Loucy (cell line): Measurements from ENCODE around the gene CRX.
"Not testable (repeated sequence)": the region's sequence is repeated elsewhere in the genome, so short reads cannot be mapped to it uniquely, and the experiment has no call there.

ENCODE experiments used
- H2AFZ ChIP-seq: fragments of 200-600 bp; sonication (generic); 2 replicates; pipeline ENCODE4 v1.6.0; 2016; ENCODE audit warnings: antibody characterized with exemption, mild to moderate bottlenecking, low read length, moderate library complexity
- H3F3A ChIP-seq: fragments of 200-600 bp; 2 replicates; pipeline ENCODE4 v1.6.0; 2016; ENCODE audit warnings: antibody characterized with exemption, low read depth, mild to moderate bottlenecking
- H3K27me3 ChIP-seq: fragments of 200-600 bp; sonication (generic); 2 replicates; pipeline ENCODE4 v1.6.1; 2014; ENCODE audit warnings: low read length, mild to moderate bottlenecking; ENCODE audit not compliant: insufficient read depth, poor library complexity, severe bottlenecking
- H3K36me3 ChIP-seq: fragments of 200-600 bp; sonication (generic); 2 replicates; pipeline ENCODE4 v1.6.1; 2016; ENCODE audit warnings: low read length; ENCODE audit not compliant: insufficient read depth
- H3K4me1 ChIP-seq: fragments of 200-600 bp; sonication (generic); 2 replicates; pipeline ENCODE4 v1.5.1; 2014; ENCODE audit warnings: low read length, mild to moderate bottlenecking; ENCODE audit not compliant: insufficient read depth, poor library complexity, severe bottlenecking
- H3K4me2 ChIP-seq: fragments of 200-600 bp; sonication (generic); 2 replicates; pipeline ENCODE4 v1.6.0; 2014; ENCODE audit warnings: antibody characterized with exemption, low read length, low read depth, mild to moderate bottlenecking; ENCODE audit not compliant: poor library complexity, severe bottlenecking
- H3K4me3 ChIP-seq: fragments of 200-600 bp; sonication (generic); 2 replicates; pipeline ENCODE4 v1.5.1; 2014; ENCODE audit warnings: low read length, mild to moderate bottlenecking, mixed read lengths; ENCODE audit not compliant: poor library complexity, severe bottlenecking
- H3K79me2 ChIP-seq: fragments of 200-600 bp; sonication (generic); 2 replicates; pipeline ENCODE4 v1.6.1; 2014; ENCODE audit warnings: low read length; ENCODE audit not compliant: insufficient read depth
- H3K9ac ChIP-seq: fragments of 200-600 bp; sonication (generic); 2 replicates; pipeline ENCODE4 v1.6.0; 2014; ENCODE audit warnings: mild to moderate bottlenecking, low read depth, low read length, moderate library complexity; ENCODE audit not compliant: poor library complexity, severe bottlenecking
- H3K9me2 ChIP-seq: fragments of 200-600 bp; sonication (generic); replicated peaks from 2 replicates; pipeline ENCODE4 v1.6.1; 2016; ENCODE audit warnings: low read depth, low read length, mixed read lengths
- H3K9me3 ChIP-seq: fragments of 200-600 bp; sonication (generic); 2 replicates; pipeline ENCODE4 v1.6.1; 2014; ENCODE audit warnings: mild to moderate bottlenecking, antibody characterized with exemption, low read length, low read depth; ENCODE audit not compliant: insufficient read depth
- H4K20me1 ChIP-seq: fragments of 200-600 bp; sonication (generic); 2 replicates; pipeline ENCODE4 v1.6.0; 2014; ENCODE audit warnings: antibody characterized with exemption, low read length, mild to moderate bottlenecking; ENCODE audit not compliant: insufficient read depth, poor library complexity, severe bottlenecking
- EZH2phosphoT487 ChIP-seq: fragments of 200-600 bp; IDR thresholded peaks from 2 replicates; pipeline ENCODE4 v1.6.1; 2018; ENCODE audit warnings: antibody characterized with exemption, mild to moderate bottlenecking, moderate library complexity, borderline replicate concordance
- TF ChIP-seq, protein P1 (sequence below): fragments of 200-600 bp; sonication (generic); conservative IDR thresholded peaks from 2 replicates; pipeline ENCODE4 v1.5.1; 2014; ENCODE audit warnings: mild to moderate bottlenecking, antibody characterized with exemption, low read length

The CRX gene

DNA sequence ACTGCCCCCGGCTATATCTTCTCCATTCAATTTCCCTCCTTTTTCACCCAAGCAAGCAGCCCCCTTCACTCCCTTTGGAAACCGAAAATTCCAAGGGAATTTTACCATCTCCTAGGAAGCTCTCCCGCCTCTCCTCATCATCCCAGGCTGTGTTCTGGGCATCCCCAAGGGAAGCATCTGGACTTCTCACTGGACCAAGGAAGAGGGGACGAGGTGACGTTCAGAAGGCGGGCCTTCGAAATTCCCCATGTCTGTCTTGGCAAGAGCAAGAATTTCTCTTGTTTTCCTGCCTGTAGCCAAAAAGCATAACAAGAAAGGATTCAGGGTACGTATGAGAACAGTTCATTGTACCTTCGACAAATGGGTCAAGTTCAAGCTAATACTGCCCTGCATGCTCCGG, 43.4 kb downstream of the CRX start:
- Histone ChIP-seq H3K4me2 (no peak overlapping the region), H3K4me3 (no peak overlapping the region), H3K9ac (no peak overlapping the region), H3K9me3 (no peaks in the 10 kb centered on the region), H3K4me1 (no peaks in the 10 kb centered on the region), H2AFZ (no peak overlapping the region), H4K20me1 (no peaks in the 10 kb centered on the region), H3K9me2 (no peaks in the 10 kb centered on the region), H3K27me3 (no peaks in the 10 kb centered on the region), H3F3A (no peaks in the 10 kb centered on the region), H3K79me2 (no peaks in the 10 kb centered on the region), H3K36me3 (no peaks in the 10 kb centered on the region)
- TF ChIP-seq EZH2phosphoT487: no peak
- TF ChIP-seq, protein P1, sequence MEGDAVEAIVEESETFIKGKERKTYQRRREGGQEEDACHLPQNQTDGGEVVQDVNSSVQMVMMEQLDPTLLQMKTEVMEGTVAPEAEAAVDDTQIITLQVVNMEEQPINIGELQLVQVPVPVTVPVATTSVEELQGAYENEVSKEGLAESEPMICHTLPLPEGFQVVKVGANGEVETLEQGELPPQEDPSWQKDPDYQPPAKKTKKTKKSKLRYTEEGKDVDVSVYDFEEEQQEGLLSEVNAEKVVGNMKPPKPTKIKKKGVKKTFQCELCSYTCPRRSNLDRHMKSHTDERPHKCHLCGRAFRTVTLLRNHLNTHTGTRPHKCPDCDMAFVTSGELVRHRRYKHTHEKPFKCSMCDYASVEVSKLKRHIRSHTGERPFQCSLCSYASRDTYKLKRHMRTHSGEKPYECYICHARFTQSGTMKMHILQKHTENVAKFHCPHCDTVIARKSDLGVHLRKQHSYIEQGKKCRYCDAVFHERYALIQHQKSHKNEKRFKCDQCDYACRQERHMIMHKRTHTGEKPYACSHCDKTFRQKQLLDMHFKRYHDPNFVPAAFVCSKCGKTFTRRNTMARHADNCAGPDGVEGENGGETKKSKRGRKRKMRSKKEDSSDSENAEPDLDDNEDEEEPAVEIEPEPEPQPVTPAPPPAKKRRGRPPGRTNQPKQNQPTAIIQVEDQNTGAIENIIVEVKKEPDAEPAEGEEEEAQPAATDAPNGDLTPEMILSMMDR: no peak

GRCh38 chr19:47878906-47879305, 57.2 kb downstream of the CRX start:
- H2AFZ ChIP-seq: no peak overlapping the region
- no peaks in the 10 kb centered on the region for H3K9me3 ChIP-seq
- H3K27me3 ChIP-seq: no peaks in the 10 kb centered on the region
- H3K4me2 ChIP-seq: no peak overlapping the region
- no peak for TF ChIP-seq EZH2phosphoT487
- TF ChIP-seq, protein P1: no peak
- no peaks in the 10 kb centered on the region for H3K9me2 ChIP-seq
- H3K36me3 ChIP-seq: no peaks in the 10 kb centered on the region
- no peaks in the 10 kb centered on the region for H3F3A ChIP-seq
- no peaks in the 10 kb centered on the region for H3K4me1 ChIP-seq
- no peaks in the 10 kb centered on the region for H3K79me2 ChIP-seq
- H4K20me1 ChIP-seq: no peaks in the 10 kb centered on the region
- H3K4me3 ChIP-seq: no peak overlapping the region
- no peak overlapping the region for H3K9ac ChIP-seq

DNA sequence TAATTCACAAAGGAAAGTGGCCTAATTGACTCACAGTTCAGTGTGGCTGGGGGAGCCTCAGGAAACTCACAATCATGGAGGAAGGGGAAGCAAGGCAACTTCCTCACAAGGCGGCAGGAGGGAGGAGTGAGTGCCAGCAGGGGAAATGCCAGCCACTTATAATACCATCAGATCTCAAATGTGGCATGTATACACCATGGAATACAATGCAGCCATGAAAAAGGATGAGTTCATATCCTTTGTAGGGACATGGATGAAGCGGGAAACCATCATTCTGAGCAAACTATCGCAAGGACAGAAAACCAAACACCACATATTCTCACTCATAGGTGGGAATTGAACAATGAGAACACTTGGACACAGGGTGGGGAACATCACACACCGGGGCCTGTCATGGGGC, 57.6 kb downstream of the CRX start:
- H3K27me3 ChIP-seq, H3K4me1 ChIP-seq, H3K9me2 ChIP-seq, H3K4me2 ChIP-seq, H3F3A ChIP-seq, H3K36me3 ChIP-seq, H3K4me3 ChIP-seq, H3K79me2 ChIP-seq, H2AFZ ChIP-seq, H3K9ac ChIP-seq, H4K20me1 ChIP-seq, H3K9me3 ChIP-seq: not testable (repeated sequence)

- Histone ChIP-seq H3K27me3 (no peaks in the 10 kb centered on the region), H3K4me2 (no peak overlapping the region)
- TF ChIP-seq EZH2phosphoT487: no peak
- TF ChIP-seq, protein P1: no peak
Observed at GRCh38 chr19:47881757-47882156, 60.0 kb downstream of the CRX start.

More at GRCh38 chr19:47881757-47882156, 60.0 kb downstream of the CRX start:
- no peak overlapping the region for H3K9ac ChIP-seq
- no peaks in the 10 kb centered on the region for H3K9me3 ChIP-seq
- no peaks in the 10 kb centered on the region for H4K20me1 ChIP-seq
- no peak overlapping the region for H3K4me3 ChIP-seq
- no peaks in the 10 kb centered on the region for H3K9me2 ChIP-seq
- no peaks in the 10 kb centered on the region for H3K4me1 ChIP-seq
- no peak overlapping the region for H2AFZ ChIP-seq
- H3K79me2 ChIP-seq: no peaks in the 10 kb centered on the region
- H3F3A ChIP-seq: no peaks in the 10 kb centered on the region
- no peaks in the 10 kb centered on the region for H3K36me3 ChIP-seq
